Fibroblast of lung (primary cell): ENCODE measurements around the gene CPEB4.

Experiments
- CTCF ChIP-seq, 2 donors: IDR thresholded peaks in 1 of 2; conservative IDR thresholded peaks in 1 of 2; 1 replicate in 1 of 2; 2 replicates in 1 of 2; pipeline ENCODE4 v1.5.1; 2011 to 2012; ENCODE audit warnings: low read length in 2 of 2, control low read depth in 1 of 2, inconsistent platforms in 1 of 2, low read depth in 1 of 2, mild to moderate bottlenecking in 1 of 2
- EZH2 ChIP-seq: IDR thresholded peaks from 2 replicates; pipeline ENCODE4 v1.5.1; 2012; ENCODE audit warnings: low read length, control low read depth, mild to moderate bottlenecking; ENCODE audit errors: missing control alignments

- TF ChIP-seq EZH2 (no peak), CTCF (conservative IDR thresholded peaks at IDR 0.05 in 1 of 2, IDR thresholded peaks at IDR 0.05 in 1 of 2; ENCODE audit: low read depth in 1 of 2, low read length in 2 of 2) (no peak)
Measured at GRCh38 chr5:173915310-173916014, 27.3 kb downstream of the CPEB4 start.
